ENCODE measurements around the gene RNF113B.

RNF113B gene

DNA sequence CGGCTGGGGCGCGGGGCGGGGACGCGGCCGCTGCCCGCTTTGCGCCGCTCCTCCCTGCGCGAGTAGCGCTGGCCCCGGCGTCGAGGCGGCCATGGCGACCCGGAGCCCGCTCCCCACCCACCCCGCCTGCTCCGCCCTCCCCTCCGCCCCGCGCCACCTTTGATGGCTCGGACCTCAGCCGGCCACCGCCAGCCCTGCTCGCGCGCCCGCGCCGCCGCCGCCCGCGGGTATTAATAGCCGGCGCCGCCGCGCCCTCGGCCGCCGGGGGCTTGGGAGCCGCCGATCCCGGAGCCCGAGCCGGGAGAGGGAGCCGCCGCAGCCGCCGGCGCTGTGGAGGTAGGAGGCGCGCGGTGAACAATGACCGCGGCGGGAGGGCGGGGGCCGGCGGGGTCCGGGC, 33.9 kb downstream of the RNF113B start:
- Histone ChIP-seq H2AFZ (ENCODE audit: low read length) (no peak overlapping the region), H3K27ac (ENCODE audit: low read depth, low read length, poor library complexity, severe bottlenecking) (no peak overlapping the region), H3K9me3 (ENCODE audit: low read length) (no peaks in the 10 kb centered on the region), H3F3A (ENCODE audit: insufficient read depth, low read length) (no peaks in the 10 kb centered on the region), H3K4me3 (ENCODE audit: low read depth, low read length, poor library complexity, severe bottlenecking) (peak overlapping the region; percentile 15), H3K4me1 (ENCODE audit: insufficient read depth, low read length, severe bottlenecking) (no peaks in the 10 kb centered on the region), H3K9me2 (ENCODE audit: low read depth, low read length) (no peaks in the 10 kb centered on the region), H4K20me1 (ENCODE audit: insufficient read depth, low read length) (no peaks in the 10 kb centered on the region), H3K27me3 (ENCODE audit: insufficient read depth, low read length) (peaks cover 6% of the 10 kb centered on the region), H3K9ac (ENCODE audit: low read length) (no peak overlapping the region), H3K36me3 (ENCODE audit: insufficient read depth, low read length) (no peaks in the 10 kb centered on the region), H3K79me2 (ENCODE audit: insufficient read depth, low read length) (no peaks in the 10 kb centered on the region), H3K4me2 (ENCODE audit: low read length) (no peak overlapping the region)
- TF ChIP-seq EZH2 (IDR thresholded peaks at IDR 0.05; ENCODE audit: borderline replicate concordance, low read length) = no peak
- TF ChIP-seq, protein P1, sequence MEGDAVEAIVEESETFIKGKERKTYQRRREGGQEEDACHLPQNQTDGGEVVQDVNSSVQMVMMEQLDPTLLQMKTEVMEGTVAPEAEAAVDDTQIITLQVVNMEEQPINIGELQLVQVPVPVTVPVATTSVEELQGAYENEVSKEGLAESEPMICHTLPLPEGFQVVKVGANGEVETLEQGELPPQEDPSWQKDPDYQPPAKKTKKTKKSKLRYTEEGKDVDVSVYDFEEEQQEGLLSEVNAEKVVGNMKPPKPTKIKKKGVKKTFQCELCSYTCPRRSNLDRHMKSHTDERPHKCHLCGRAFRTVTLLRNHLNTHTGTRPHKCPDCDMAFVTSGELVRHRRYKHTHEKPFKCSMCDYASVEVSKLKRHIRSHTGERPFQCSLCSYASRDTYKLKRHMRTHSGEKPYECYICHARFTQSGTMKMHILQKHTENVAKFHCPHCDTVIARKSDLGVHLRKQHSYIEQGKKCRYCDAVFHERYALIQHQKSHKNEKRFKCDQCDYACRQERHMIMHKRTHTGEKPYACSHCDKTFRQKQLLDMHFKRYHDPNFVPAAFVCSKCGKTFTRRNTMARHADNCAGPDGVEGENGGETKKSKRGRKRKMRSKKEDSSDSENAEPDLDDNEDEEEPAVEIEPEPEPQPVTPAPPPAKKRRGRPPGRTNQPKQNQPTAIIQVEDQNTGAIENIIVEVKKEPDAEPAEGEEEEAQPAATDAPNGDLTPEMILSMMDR (IDR thresholded peaks at IDR 0.05; ENCODE audit: low read length) = no peak

DNA sequence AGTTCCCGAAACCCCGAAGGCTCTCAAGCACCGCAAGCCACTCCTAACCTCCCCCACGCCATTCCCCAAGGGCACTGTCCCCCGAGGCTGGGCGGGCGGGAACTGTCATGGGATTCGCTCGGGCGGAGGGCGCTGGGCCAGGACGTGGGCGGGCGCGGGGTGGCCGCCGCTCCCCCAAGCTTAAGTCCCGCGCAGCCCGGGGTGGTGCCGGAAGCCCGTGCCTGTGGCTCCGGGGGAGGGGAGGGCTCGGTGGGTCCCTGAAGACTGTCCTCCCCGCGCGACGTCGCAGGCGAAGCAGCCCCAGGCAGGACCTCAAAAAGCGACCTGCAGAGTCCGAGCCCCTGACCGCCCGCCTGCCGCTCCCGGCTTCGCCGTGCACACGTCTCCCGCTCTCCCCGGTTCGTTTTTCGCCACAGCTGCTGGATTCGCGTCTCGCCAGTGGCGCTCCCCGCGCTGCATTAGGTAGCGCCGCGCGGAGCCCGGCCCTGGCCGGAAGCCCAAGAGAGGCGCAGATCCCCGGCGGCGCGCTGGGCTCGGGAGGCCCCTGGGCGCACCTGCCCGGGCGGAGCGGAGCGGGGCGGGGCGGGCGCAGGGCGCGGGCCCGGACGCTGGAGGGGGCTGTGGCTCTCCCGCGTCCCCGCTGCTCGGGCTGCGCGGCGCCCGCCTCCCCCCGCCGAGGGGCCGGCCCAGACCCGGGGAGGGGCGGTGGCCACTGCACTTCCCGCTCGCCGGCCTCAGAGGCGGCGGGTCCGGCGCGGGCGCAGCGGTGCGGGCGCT, 34.5 kb downstream of the RNF113B start, which contains the start of gene FARP1:
Gene FARP1 (plus strand): TSS at position 715 of the 777 bp plus-strand sequence. CDS start 70,149 bp downstream, outside the sequence.
- H3K4me2 ChIP-seq (ENCODE audit: low read length) = no peak within 1 kb of the TSS; the same call in 1 of the 2 replicates
- H3K9me3 ChIP-seq (ENCODE audit: low read length) = no peaks in the 10 kb centered on the region
- H3F3A ChIP-seq (ENCODE audit: insufficient read depth, low read length) = no peaks in the 10 kb centered on the region
- no peak within 1 kb of the TSS for H2AFZ ChIP-seq (ENCODE audit: low read length)
- no peak within 1 kb of the TSS for H3K27ac ChIP-seq (ENCODE audit: low read depth, low read length, poor library complexity, severe bottlenecking)
- H3K79me2 ChIP-seq (ENCODE audit: insufficient read depth, low read length) = no peaks in the 10 kb centered on the region
- peak within 1 kb of the TSS; percentile 27 for H3K4me3 ChIP-seq (ENCODE audit: low read depth, low read length, poor library complexity, severe bottlenecking)
- H3K36me3 ChIP-seq (ENCODE audit: insufficient read depth, low read length) = no peaks in the 10 kb centered on the region
- H3K4me1 ChIP-seq (ENCODE audit: insufficient read depth, low read length, severe bottlenecking) = no peaks in the 10 kb centered on the region
- no peak within 1 kb of the TSS for H3K9ac ChIP-seq (ENCODE audit: low read length)
- no peak for TF ChIP-seq EZH2 (IDR thresholded peaks at IDR 0.05; ENCODE audit: borderline replicate concordance, low read length)
- TF ChIP-seq, protein P1 (IDR thresholded peaks at IDR 0.05; ENCODE audit: low read length) = no peak
- no peaks in the 10 kb centered on the region for H3K9me2 ChIP-seq (ENCODE audit: low read depth, low read length)
- H3K27me3 ChIP-seq (ENCODE audit: insufficient read depth, low read length) = peaks cover 6% of the 10 kb centered on the region
- no peaks in the 10 kb centered on the region for H4K20me1 ChIP-seq (ENCODE audit: insufficient read depth, low read length)

DNA sequence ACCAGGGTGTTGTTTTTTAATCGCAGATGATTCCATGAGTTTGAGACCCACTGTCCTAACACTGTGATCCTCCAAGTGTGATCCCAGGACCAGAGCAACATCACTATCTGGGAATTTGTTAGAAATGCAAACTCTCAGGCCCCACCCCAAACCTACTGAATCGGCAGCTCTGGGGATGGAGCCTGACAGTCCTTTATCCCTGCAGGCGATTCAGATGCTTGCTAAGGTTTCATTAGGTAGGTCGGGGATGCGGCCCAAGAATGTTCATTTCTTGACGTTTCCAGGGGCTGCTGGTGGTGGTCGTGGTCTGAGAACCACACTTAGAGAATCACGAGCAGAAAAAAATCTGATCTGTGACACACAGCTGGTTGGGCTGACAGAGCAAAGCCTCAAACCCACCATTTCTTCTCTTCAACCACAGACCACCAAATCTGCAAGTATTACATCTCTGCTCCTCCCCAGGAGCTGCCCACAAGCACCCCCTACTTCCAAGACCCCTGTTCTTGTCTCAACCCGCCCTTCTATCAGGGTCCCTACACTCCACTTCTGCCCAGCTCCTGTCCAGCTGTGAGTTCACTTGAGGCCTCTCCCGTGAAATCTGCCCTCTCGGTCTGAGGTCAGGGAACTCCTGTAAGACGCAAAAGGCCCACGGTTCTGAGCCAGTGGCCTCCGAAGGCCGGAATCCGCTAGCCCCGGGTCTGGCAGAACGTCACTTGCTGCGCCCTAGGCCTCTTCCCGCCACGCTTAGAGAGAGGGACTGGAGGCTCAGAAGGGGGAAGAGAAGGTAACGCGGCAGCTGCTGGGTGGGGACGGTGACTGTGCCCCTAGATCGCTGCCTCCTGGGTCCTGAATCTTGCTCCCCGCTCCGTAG, 35.3 kb downstream of the RNF113B start:
- no peak overlapping the region for H2AFZ ChIP-seq (ENCODE audit: low read length)
- H3K27me3 ChIP-seq (ENCODE audit: insufficient read depth, low read length) = peaks cover 4% of the 10 kb centered on the region
- no peaks in the 10 kb centered on the region for H3K4me1 ChIP-seq (ENCODE audit: insufficient read depth, low read length, severe bottlenecking)
- H3K9me2 ChIP-seq (ENCODE audit: low read depth, low read length) = no peaks in the 10 kb centered on the region
- H3K79me2 ChIP-seq (ENCODE audit: insufficient read depth, low read length) = no peaks in the 10 kb centered on the region
- no peaks in the 10 kb centered on the region for H4K20me1 ChIP-seq (ENCODE audit: insufficient read depth, low read length)
- H3K9me3 ChIP-seq (ENCODE audit: low read length) = no peaks in the 10 kb centered on the region
- no peak overlapping the region for H3K4me3 ChIP-seq (ENCODE audit: low read depth, low read length, poor library complexity, severe bottlenecking)
- H3F3A ChIP-seq (ENCODE audit: insufficient read depth, low read length) = no peaks in the 10 kb centered on the region
- H3K9ac ChIP-seq (ENCODE audit: low read length) = no peak overlapping the region
- H3K4me2 ChIP-seq (ENCODE audit: low read length) = no peak overlapping the region
- no peak overlapping the region for H3K27ac ChIP-seq (ENCODE audit: low read depth, low read length, poor library complexity, severe bottlenecking)
- H3K36me3 ChIP-seq (ENCODE audit: insufficient read depth, low read length) = no peaks in the 10 kb centered on the region
- no peak for TF ChIP-seq EZH2 (IDR thresholded peaks at IDR 0.05; ENCODE audit: borderline replicate concordance, low read length)
- TF ChIP-seq, protein P1 (IDR thresholded peaks at IDR 0.05; ENCODE audit: low read length) = no peak
